H9 (cell line): Measurements from ENCODE around the gene MIGA1. TPM values are rescaled to one million over a fixed set of nuclear protein-coding genes. Genes with fewer than 3 reads are reported as not detected.

ENCODE experiments used
- DNase-seq: peaks from one replicate; pipeline ENCODE4 v3.0.0-alpha.2; 2017
- H2AFZ ChIP-seq: one replicate; pipeline ENCODE4 v1.6.1; 2013; ENCODE audit warnings: mild to moderate bottlenecking, low read length, control low read depth, moderate library complexity
- H2AK5ac ChIP-seq: 2 replicates; pipeline ENCODE4 v1.6.1; 2013; ENCODE audit warnings: low read length, control low read depth, mixed read lengths; ENCODE audit not compliant: insufficient read length
- H2BK120ac ChIP-seq: one replicate; pipeline ENCODE4 v1.6.1; 2013; ENCODE audit warnings: low read depth, mild to moderate bottlenecking, low read length, control low read depth, inconsistent platforms; ENCODE audit not compliant: poor library complexity, severe bottlenecking
- H2BK12ac ChIP-seq: 2 replicates; pipeline ENCODE4 v1.6.1; 2013; ENCODE audit warnings: low read length, control low read depth, mixed read lengths, low read depth; ENCODE audit not compliant: insufficient read length
- H2BK15ac ChIP-seq: 2 replicates; pipeline ENCODE4 v1.6.1; 2013; ENCODE audit warnings: low read depth, low read length, control low read depth
- H2BK20ac ChIP-seq: one replicate; pipeline ENCODE4 v1.6.1; 2013; ENCODE audit warnings: low read depth, mild to moderate bottlenecking, low read length, control low read depth, inconsistent platforms; ENCODE audit not compliant: poor library complexity, severe bottlenecking
- H2BK5ac ChIP-seq: 2 replicates; pipeline ENCODE4 v1.6.1; 2013; ENCODE audit warnings: low read length, control low read depth, mixed read lengths; ENCODE audit not compliant: insufficient read length
- H3K14ac ChIP-seq: 2 replicates; pipeline ENCODE4 v1.6.1; 2013; ENCODE audit warnings: low read length, control low read depth; ENCODE audit not compliant: insufficient read depth
- H3K18ac ChIP-seq: 2 replicates; pipeline ENCODE4 v1.6.1; 2013; ENCODE audit warnings: low read depth, mild to moderate bottlenecking, mixed read lengths, low read length, control low read depth; ENCODE audit not compliant: insufficient read length
- H3K23ac ChIP-seq: 2 replicates; pipeline ENCODE4 v1.6.1; 2013; ENCODE audit warnings: low read length, control low read depth, mixed read lengths, low read depth; ENCODE audit not compliant: insufficient read length
- H3K23me2 ChIP-seq: 2 replicates; pipeline ENCODE4 v1.6.1; 2013; ENCODE audit warnings: low read depth, mild to moderate bottlenecking, mixed read lengths, low read length, control low read depth; ENCODE audit not compliant: insufficient read length, poor library complexity, severe bottlenecking
- H3K27ac ChIP-seq: 2 replicates; pipeline ENCODE4 v1.5.1; 2013; ENCODE audit warnings: low read length, control low read depth, mixed read lengths, low read depth; ENCODE audit not compliant: insufficient read length
- H3K27me3 ChIP-seq: 2 replicates; pipeline ENCODE4 v1.6.1; 2013; ENCODE audit warnings: low read length, control low read depth, inconsistent platforms; ENCODE audit not compliant: insufficient read depth
- H3K4ac ChIP-seq: 2 replicates; pipeline ENCODE4 v1.6.1; 2013; ENCODE audit warnings: low read depth, mild to moderate bottlenecking, control low read depth, inconsistent platforms, low read length, moderate library complexity
- H3K4me1 ChIP-seq: 2 replicates; pipeline ENCODE4 v1.6.1; 2013; ENCODE audit warnings: low read length, control low read depth, inconsistent platforms; ENCODE audit not compliant: insufficient read depth
- H3K4me2 ChIP-seq: 2 replicates; pipeline ENCODE4 v1.6.1; 2013; ENCODE audit warnings: low read length, control low read depth, mixed read lengths; ENCODE audit not compliant: insufficient read length, insufficient read depth
- H3K56ac ChIP-seq: 2 replicates; pipeline ENCODE4 v1.6.1; 2013; ENCODE audit warnings: low read depth, mild to moderate bottlenecking, mixed read lengths, low read length, control low read depth; ENCODE audit not compliant: insufficient read length
- H3K79me1 ChIP-seq: 2 replicates; pipeline ENCODE4 v1.6.1; 2013; ENCODE audit warnings: low read depth, mild to moderate bottlenecking, moderate library complexity, low read length, control low read depth, inconsistent platforms; ENCODE audit not compliant: insufficient read depth, poor library complexity, severe bottlenecking
- H3K79me2 ChIP-seq: 2 replicates; pipeline ENCODE4 v1.6.1; 2013; ENCODE audit warnings: low read length, control low read depth, inconsistent platforms; ENCODE audit not compliant: insufficient read depth
- H3K9ac ChIP-seq: 2 replicates; pipeline ENCODE4 v1.6.1; 2013; ENCODE audit warnings: low read length, control low read depth, mixed read lengths; ENCODE audit not compliant: insufficient read length; ENCODE audit errors: extremely low read depth
- H3K9me3 ChIP-seq: one replicate; pipeline ENCODE4 v1.6.1; 2013; ENCODE audit warnings: low read depth, low read length, inconsistent platforms; ENCODE audit not compliant: control insufficient read depth
- H3T11ph ChIP-seq: one replicate; pipeline ENCODE4 v1.6.1; 2013; ENCODE audit warnings: mild to moderate bottlenecking, low read length, control low read depth, inconsistent platforms
- H4K20me1 ChIP-seq: one replicate; pipeline ENCODE4 v1.6.1; 2013; ENCODE audit not compliant: control insufficient read depth, insufficient read length, insufficient read depth
- H4K5ac ChIP-seq: 2 replicates; pipeline ENCODE4 v1.6.1; 2013; ENCODE audit warnings: low read depth, mild to moderate bottlenecking, mixed read lengths, low read length, control low read depth; ENCODE audit not compliant: insufficient read length
- H4K8ac ChIP-seq: replicated peaks from 2 replicates; pipeline ENCODE4 v1.6.1; 2013; ENCODE audit warnings: low read length, control low read depth, mixed read lengths, low read depth; ENCODE audit not compliant: insufficient read length
- H4K91ac ChIP-seq: 2 replicates; pipeline ENCODE4 v1.6.1; 2013; ENCODE audit warnings: low read depth, mild to moderate bottlenecking, moderate library complexity, mixed read lengths, low read length, control low read depth; ENCODE audit not compliant: insufficient read length
- H3K27ac Mint-ChIP-seq, 3 experiments: 2 replicates in 2 of 3; 3 replicates in 1 of 3; pipeline ENCODE4 v1.8.0; 2020 to 2021; ENCODE audit warnings: mixed read lengths in 3 of 3, mild to moderate bottlenecking in 1 of 3, moderate library complexity in 1 of 3
- H3K27me3 Mint-ChIP-seq: 2 replicates; pipeline ENCODE4 v1.8.0; 2021; ENCODE audit warnings: low read depth, mild to moderate bottlenecking, moderate library complexity, mixed read lengths
- H3K36me3 Mint-ChIP-seq, 3 experiments: 2 replicates in 2 of 3; 3 replicates in 1 of 3; pipeline ENCODE4 v1.8.0; 2020 to 2021; ENCODE audit warnings: low read depth in 3 of 3, mixed read lengths in 3 of 3; ENCODE audit not compliant: insufficient read depth in 1 of 3
- H3K4me1 Mint-ChIP-seq, 2 experiments: 2 replicates each; pipeline ENCODE4 v1.8.0; 2020; ENCODE audit warnings: mixed read lengths in 2 of 2
- H3K4me3 Mint-ChIP-seq, 2 experiments: 2 replicates in 1 of 2; 3 replicates in 1 of 2; pipeline ENCODE4 v1.8.0; 2020 to 2021; ENCODE audit warnings: mild to moderate bottlenecking in 2 of 2, mixed read lengths in 2 of 2, moderate library complexity in 1 of 2
- H3K9me3 Mint-ChIP-seq, 2 experiments: 2 replicates in 1 of 2; 3 replicates in 1 of 2; pipeline ENCODE4 v1.8.0; 2020; ENCODE audit warnings: mild to moderate bottlenecking in 2 of 2, mixed read lengths in 2 of 2, moderate library complexity in 1 of 2
- CTCF ChIP-seq: fragments of 200-600 bp; sonication (generic); conservative IDR thresholded peaks from 3 replicates; pipeline ENCODE4 v1.8.0; 2021; ENCODE audit warnings: antibody characterized with exemption, mild to moderate bottlenecking
- WGBS: extraction: QIAGEN DNeasy Blood & Tissue Kit; methylation state at CpG from one replicate; pipeline ENCODE4 v1.1.7; 2013; ENCODE audit warnings: missing lambda C conversion rate, low lambda C conversion rate, mixed read lengths; ENCODE audit not compliant: insufficient read length; ENCODE audit errors: extremely low coverage; 5-methylcytosine and 5-hydroxymethylcytosine counted together
- total RNA-seq: library from RNA; stranded (reverse); gene quantifications from 2 replicates; pipeline ENCODE4 v1.2.1, GENCODE V29; 2021

MIGA1 gene
- total RNA-seq, 1 experiment from 2014 or later, result 6.3 TPM

- no peak overlapping the region for H2AK5ac ChIP-seq
- no peak overlapping the region for H3K56ac ChIP-seq
- Mint-ChIP-seq H3K4me1 (no peaks in the 10 kb centered on the region), H3K27ac (peak overlapping the region in 1 of 3 experiments; percentile 76; a peak in 2 of 7 replicates), H3K27me3 (no peaks in the 10 kb centered on the region), H3K9me3 (no peaks in the 10 kb centered on the region), H3K36me3 (peaks cover 13 to 39% (median 33%) of the 10 kb centered on the region in 3 experiments), H3K4me3 (no peak overlapping the region)
- H3K14ac ChIP-seq, result no peak overlapping the region
- no peak overlapping the region for H3T11ph ChIP-seq
- no peak overlapping the region for H2BK5ac ChIP-seq
- H3K79me2 ChIP-seq, result no peaks in the 10 kb centered on the region
- H4K5ac ChIP-seq, result no peak overlapping the region
- no peaks in the 10 kb centered on the region for H3K4me1 ChIP-seq
- no CpG with 5 or more reads among the region's 7 CpGs for WGBS
- DNase-seq, result no peak
- no peak overlapping the region for H3K27ac ChIP-seq
- H2AFZ ChIP-seq, result no peak overlapping the region
- no peak overlapping the region for H3K18ac ChIP-seq
- H3K79me1 ChIP-seq, result no peaks in the 10 kb centered on the region
- no peak overlapping the region for H2BK15ac ChIP-seq
- no peak overlapping the region for H4K91ac ChIP-seq
- no peaks in the 10 kb centered on the region for H3K27me3 ChIP-seq
- no peak overlapping the region for H3K4ac ChIP-seq
- H2BK12ac ChIP-seq, result no peak overlapping the region
- H3K4me2 ChIP-seq, result no peak overlapping the region
- H2BK120ac ChIP-seq, result no peak overlapping the region
- H3K9ac ChIP-seq, result no peak overlapping the region
- H2BK20ac ChIP-seq, result no peak overlapping the region
- H3K23ac ChIP-seq, result no peak overlapping the region
- TF ChIP-seq CTCF, result no peak
- H3K23me2 ChIP-seq, result no peaks in the 10 kb centered on the region
- no peaks in the 10 kb centered on the region for H4K20me1 ChIP-seq
- no peaks in the 10 kb centered on the region for H3K9me3 ChIP-seq
- H4K8ac ChIP-seq, result no peak overlapping the region
Observed at GRCh38 chr1:77817368-77818209, 38.1 kb downstream of the MIGA1 start.
